Peyer's patch (tissue), 4 donors: ENCODE data around the gene NOS3. TPM values are rescaled to one million over a fixed set of nuclear protein-coding genes. Genes with fewer than 3 reads are reported as not detected.

Experiments
- DNase-seq, 3 donors: peaks; one replicate each; pipeline ENCODE4 v3.0.0-alpha.2; 2017 to 2019
- H3K27ac ChIP-seq, 4 donors: fragments of 200-600 bp; sonication (generic); one replicate each; pipeline ENCODE4 v1.5.1; 2016 to 2019
- H3K27me3 ChIP-seq, 2 donors: fragments of 200-600 bp; sonication (generic); one replicate each; pipeline ENCODE4 v1.5.1; 2019
- H3K36me3 ChIP-seq, 3 donors: fragments of 200-600 bp; sonication (generic); one replicate each; pipeline ENCODE4 v1.5.1; 2016 to 2019
- H3K4me1 ChIP-seq, 4 donors: fragments of 200-600 bp; sonication (generic); one replicate each; pipeline ENCODE4 v1.5.1; 2016 to 2019
- H3K4me3 ChIP-seq, 4 donors: fragments of 200-600 bp; sonication (generic); 1 replicate in 3 of 4; 2 replicates in 1 of 4; pipeline ENCODE4 v1.5.1; 2016 to 2019; ENCODE audit warnings: mild to moderate bottlenecking in 1 of 4
- H3K9me3 ChIP-seq, 4 donors: fragments of 200-600 bp; sonication (generic); one replicate each; pipeline ENCODE4 v1.5.1; 2016 to 2019; ENCODE audit warnings: mild to moderate bottlenecking in 1 of 4
- POLR2A ChIP-seq, 2 donors: fragments of 450-650 bp; IDR thresholded peaks; one replicate each; pipeline ENCODE4 v1.5.1; 2017; ENCODE audit warnings: antibody characterized with exemption in 2 of 2, mild to moderate bottlenecking in 2 of 2, moderate library complexity in 2 of 2
- total RNA-seq, 4 donors: library from RNA; depleted of rRNA; stranded (reverse); fragments of >200 nt; gene quantifications; one replicate each; pipeline ENCODE4 v1.1.0, GENCODE V29; 2016
- TF ChIP-seq, protein P1 (sequence below), 6 experiments: fragments of 450-650 bp in 4 of 6; fragments of 200-600 bp in 2 of 6; sonication (generic) in 1 of 6; IDR thresholded peaks; one replicate each; pipeline ENCODE4 v1.5.1; 2017 to 2019; ENCODE audit warnings: antibody characterized with exemption in 6 of 6, mild to moderate bottlenecking in 3 of 6, moderate library complexity in 1 of 6

The NOS3 gene
- total RNA-seq, 4 donors from 2014 or later: 1.2 to 18.2 (median 5.4) TPM

DNA sequence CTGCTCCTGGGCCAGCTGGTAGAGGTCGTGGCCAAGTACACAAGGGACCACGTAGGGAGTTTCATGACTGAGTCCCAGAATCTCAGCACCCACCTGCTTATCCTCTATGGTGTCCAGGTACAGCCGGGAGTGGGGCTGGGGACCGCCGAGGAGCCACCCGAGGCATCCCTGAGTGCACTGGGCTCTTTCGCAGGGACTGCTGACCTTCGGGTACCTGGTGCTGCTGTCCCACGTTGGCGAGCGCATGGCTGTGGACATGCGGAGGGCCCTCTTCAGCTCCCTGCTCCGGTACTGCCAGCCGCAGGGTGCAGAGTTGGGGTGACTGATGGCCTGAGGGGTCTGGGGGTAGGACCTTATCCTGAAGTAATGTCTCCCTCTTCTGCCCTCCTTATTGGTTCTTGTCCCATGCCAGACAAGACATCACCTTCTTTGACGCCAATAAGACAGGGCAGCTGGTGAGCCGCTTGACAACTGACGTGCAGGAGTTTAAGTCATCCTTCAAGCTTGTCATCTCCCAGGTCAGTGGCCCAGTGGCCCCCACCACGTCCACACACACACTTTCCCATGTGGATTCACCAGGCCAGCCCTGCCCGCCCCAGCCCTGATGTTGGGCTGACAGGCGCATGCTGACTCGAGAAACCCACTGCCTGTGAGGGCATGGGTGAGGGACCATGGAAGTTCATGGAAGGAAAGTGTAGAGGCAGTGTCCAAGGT is 43.7 kb downstream of the NOS3 start:
- Histone ChIP-seq H3K4me3 (no peak overlapping the region), H3K27me3 (no peaks in the 10 kb centered on the region), H3K27ac (no peak overlapping the region), H3K9me3 (no peaks in the 10 kb centered on the region), H3K36me3 (peaks cover 0 to 35% (median 0%) of the 10 kb centered on the region in 3 donors), H3K4me1 (peaks cover 0 to 8% (median 3%) of the 10 kb centered on the region in 4 donors)
- TF ChIP-seq, protein P1, sequence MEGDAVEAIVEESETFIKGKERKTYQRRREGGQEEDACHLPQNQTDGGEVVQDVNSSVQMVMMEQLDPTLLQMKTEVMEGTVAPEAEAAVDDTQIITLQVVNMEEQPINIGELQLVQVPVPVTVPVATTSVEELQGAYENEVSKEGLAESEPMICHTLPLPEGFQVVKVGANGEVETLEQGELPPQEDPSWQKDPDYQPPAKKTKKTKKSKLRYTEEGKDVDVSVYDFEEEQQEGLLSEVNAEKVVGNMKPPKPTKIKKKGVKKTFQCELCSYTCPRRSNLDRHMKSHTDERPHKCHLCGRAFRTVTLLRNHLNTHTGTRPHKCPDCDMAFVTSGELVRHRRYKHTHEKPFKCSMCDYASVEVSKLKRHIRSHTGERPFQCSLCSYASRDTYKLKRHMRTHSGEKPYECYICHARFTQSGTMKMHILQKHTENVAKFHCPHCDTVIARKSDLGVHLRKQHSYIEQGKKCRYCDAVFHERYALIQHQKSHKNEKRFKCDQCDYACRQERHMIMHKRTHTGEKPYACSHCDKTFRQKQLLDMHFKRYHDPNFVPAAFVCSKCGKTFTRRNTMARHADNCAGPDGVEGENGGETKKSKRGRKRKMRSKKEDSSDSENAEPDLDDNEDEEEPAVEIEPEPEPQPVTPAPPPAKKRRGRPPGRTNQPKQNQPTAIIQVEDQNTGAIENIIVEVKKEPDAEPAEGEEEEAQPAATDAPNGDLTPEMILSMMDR (IDR thresholded peaks at IDR 0.05): no peak
- TF ChIP-seq POLR2A (IDR thresholded peaks at IDR 0.05): no peak
- DNase-seq: no peak

DNA sequence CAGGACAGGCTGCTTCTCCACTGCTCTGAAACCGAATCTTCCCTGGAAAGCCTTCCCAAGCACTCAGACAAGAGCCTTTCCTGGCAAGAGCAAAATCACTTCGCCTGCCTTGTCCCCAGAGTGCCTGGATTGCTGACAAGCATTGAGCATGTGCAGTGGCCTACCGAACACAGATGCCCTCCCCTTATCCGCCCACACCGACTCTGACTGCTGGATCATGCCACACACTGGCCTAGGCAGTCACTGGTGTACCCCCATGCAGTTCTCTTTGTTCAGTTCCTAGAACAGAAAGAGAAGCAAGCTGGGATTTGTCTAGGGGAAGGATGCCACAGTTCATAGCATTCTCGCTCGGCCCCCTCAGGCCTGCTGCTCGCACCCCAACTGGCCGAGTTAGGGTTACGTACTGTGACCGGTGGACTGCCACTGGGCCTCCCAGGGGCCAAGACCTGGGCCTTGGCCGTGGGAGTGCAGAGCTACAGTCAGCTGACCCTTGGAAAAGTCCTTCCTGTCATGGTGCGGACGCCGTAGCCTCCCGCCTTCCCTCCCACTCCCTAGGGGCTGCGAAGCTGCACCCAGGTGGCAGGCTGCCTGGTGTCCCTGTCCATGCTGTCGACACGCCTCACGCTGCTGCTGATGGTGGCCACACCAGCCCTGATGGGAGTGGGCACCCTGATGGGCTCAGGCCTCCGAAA is 44.4 kb downstream of the NOS3 start:
- Histone ChIP-seq H3K27ac (no peak overlapping the region), H3K36me3 (peaks cover 0 to 35% (median 0%) of the 10 kb centered on the region in 3 donors), H3K4me1 (peaks cover 0 to 13% (median 5%) of the 10 kb centered on the region in 4 donors), H3K4me3 (no peak overlapping the region), H3K9me3 (no peaks in the 10 kb centered on the region), H3K27me3 (no peaks in the 10 kb centered on the region)
- no peak for TF ChIP-seq POLR2A (IDR thresholded peaks at IDR 0.05)
- TF ChIP-seq, protein P1 (IDR thresholded peaks at IDR 0.05): no peak
- DNase-seq: no peak

DNA sequence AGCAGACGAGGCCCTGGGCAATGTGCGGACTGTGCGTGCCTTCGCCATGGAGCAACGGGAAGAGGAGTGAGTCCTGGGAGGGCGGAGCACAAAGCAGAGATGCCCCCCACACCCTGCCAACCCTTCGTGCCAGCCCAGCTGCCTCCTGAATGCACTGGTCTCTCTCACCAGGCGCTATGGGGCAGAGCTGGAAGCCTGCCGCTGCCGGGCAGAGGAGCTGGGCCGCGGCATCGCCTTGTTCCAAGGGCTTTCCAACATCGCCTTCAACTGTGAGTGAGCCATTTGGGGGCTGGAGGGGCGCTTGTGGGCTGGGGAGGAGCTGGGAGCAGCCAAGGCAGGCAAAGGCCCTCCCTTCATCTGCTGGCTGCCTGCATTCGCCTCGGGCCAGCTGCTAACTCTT is 45.1 kb downstream of the NOS3 start:
- DNase-seq: no peak
- no peaks in the 10 kb centered on the region for H3K27me3 ChIP-seq
- H3K4me3 ChIP-seq: no peak overlapping the region
- H3K27ac ChIP-seq: no peak overlapping the region
- no peak for TF ChIP-seq POLR2A (IDR thresholded peaks at IDR 0.05)
- TF ChIP-seq, protein P1 (IDR thresholded peaks at IDR 0.05): no peak
- peaks cover 0 to 35% (median 0%) of the 10 kb centered on the region in 3 donors for H3K36me3 ChIP-seq
- no peaks in the 10 kb centered on the region for H3K9me3 ChIP-seq
- H3K4me1 ChIP-seq: peaks cover 0 to 13% (median 5%) of the 10 kb centered on the region in 4 donors

DNA sequence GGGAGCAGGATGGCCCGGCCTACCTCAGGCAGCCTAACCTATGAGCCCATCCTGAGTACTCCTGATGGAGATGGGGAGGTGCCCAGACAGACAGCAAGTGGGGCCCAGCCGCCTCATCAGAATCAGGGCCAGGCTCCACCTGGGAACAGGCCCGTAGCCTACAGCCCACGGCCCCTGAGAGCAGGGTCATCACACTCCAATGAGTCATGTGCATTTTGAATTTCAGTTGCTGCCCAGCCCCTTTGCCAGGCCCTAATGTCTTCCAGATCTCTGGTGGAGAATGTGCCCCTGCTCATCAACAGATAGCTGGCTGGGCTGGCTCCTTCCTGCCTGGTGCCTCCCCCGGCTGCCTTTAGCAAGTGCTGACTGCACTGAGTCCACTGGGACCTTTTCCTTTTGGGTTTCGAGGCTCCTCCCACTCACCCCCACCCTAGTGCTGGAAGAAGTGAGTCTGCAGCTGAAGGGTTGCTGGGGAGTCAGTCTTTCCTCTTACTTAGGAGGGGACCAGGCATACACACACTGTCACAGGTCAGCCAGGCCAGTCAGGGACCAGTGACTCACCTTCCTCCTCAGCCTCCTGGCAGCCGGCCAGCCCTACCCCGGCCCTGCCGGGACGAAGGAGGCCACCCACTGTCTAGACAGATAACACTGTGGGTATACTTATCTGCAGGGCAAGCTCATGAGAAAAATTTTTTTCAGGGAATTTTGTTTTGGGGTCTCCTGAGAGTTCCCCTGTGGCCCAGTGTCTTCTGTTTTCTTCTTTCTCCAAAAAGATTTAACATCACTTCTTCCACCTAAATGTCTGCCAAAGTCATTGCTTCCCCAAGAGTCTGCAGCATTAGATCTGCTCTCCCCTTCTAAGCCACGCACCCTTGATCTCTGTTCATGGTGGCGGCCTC is 48.4 kb downstream of the NOS3 start:
- TF ChIP-seq, protein P1 (IDR thresholded peaks at IDR 0.05): no peak
- TF ChIP-seq POLR2A (IDR thresholded peaks at IDR 0.05): no peak
- no peaks in the 10 kb centered on the region for H3K9me3 ChIP-seq
- H3K36me3 ChIP-seq: peaks cover 0 to 42% (median 0%) of the 10 kb centered on the region in 3 donors
- peak in 2 of 3 donors; percentile 80 to 86 for DNase-seq
- peak overlapping the region in 1 of 4 donors; percentile 55 for H3K27ac ChIP-seq
- peaks cover 0 to 13% (median 5%) of the 10 kb centered on the region in 4 donors for H3K4me1 ChIP-seq
- no peak overlapping the region for H3K4me3 ChIP-seq
- no peaks in the 10 kb centered on the region for H3K27me3 ChIP-seq

DNA sequence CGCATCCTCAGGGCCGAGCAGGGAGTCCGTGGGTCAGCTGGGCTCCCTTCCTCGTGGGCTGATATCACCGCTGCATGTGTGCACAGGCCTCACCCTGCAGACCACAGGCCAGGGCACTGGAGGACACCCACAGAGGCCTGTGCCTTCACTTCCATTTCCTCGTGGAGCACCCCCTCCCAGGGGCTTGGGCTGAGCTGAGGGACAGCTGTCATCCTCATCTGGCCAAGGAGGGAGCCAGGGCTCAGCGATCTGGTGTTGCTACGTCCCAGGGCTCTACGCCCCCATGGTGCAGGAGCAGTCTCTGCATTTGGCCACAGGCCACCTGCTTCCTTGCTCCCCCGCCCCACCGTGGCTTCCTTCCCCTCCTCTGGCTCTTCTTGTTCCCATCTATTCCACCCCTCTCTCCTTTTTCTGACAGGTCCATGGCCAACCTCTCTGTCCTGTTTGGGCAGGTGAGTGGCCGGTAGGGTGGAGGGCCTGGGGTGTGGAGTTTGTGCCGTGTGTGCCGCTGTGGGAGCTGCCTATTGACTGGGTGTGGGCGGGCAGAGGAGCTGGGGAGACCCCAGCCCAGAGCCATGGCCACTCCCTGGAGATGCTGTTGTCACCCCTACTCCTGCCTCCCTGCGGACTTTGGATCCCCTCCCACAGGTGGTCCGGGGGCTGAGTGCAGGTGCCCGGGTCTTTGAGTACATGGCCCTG is 49.2 kb downstream of the NOS3 start:
- Histone ChIP-seq H3K4me1 (peaks cover 0 to 13% (median 5%) of the 10 kb centered on the region in 4 donors), H3K36me3 (peaks cover 0 to 41% (median 0%) of the 10 kb centered on the region in 3 donors), H3K4me3 (no peak overlapping the region), H3K9me3 (no peaks in the 10 kb centered on the region), H3K27ac (peak overlapping the region in 1 of 4 donors; percentile 30), H3K27me3 (no peaks in the 10 kb centered on the region)
- TF ChIP-seq, protein P1 (IDR thresholded peaks at IDR 0.05): no peak
- no peak for TF ChIP-seq POLR2A (IDR thresholded peaks at IDR 0.05)
- no peak for DNase-seq
